ENCODE results near the gene SCYGR5. TPM values are rescaled to one million over a fixed set of nuclear protein-coding genes. Genes with fewer than 3 reads are reported as not detected.
"Not testable (repeated sequence)": the region's sequence is repeated elsewhere in the genome, so short reads cannot be mapped to it uniquely, and the experiment has no call there.

The SCYGR5 gene, protein sequence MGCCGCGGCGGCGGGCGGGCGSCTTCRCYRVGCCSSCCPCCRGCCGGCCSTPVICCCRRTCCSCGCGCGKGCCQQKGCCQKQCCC
- polyA plus RNA-seq (2013, experiment 1 of 2) = not detected
- not detected for polyA plus RNA-seq (2013, experiment 2 of 2)

DNA sequence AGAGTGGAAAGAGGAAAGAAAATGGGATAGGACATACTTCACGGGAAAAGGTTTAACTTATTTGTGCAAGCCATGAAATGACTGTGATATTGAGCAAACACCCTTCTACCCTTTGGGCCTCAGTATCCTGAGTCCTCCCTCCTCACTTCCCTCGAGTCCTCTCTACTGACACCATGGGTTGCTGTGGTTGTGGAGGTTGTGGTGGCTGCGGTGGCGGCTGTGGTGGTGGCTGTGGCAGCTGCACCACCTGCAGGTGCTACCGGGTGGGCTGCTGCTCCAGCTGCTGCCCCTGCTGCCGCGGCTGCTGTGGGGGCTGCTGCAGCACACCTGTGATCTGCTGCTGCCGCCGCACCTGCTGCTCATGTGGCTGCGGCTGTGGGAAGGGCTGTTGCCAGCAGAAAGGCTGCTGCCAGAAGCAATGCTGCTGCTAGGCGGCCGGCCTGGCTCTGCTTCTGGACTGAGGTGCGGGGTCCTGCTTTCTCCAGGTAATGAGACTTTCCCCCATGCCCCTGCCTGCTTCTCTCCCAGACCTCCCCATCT lies at the start of gene SCYGR5:
Gene SCYGR5 (plus strand): TSS at position 174 of the 540 bp plus-strand sequence. CDS start 0 bp downstream, at position 174.
- not testable (repeated sequence) for H3K4ac ChIP-seq (ENCODE audit: low read depth in 1 of 2, low read length in 2 of 2); H2BK15ac ChIP-seq (ENCODE audit: low read depth, poor library complexity, severe bottlenecking); DNase-seq; H2AFZ ChIP-seq (ENCODE audit: low read depth, low read length); H2BK12ac ChIP-seq (ENCODE audit: low read length in 2 of 2); H4K8ac ChIP-seq (ENCODE audit: low read length); H2AK5ac ChIP-seq (ENCODE audit: low read length, severe bottlenecking); H3K4me2 ChIP-seq (ENCODE audit: low read length, poor library complexity, severe bottlenecking); H3K9ac ChIP-seq (ENCODE audit: low read length); H2BK120ac ChIP-seq (ENCODE audit: low read depth, low read length); H3K4me3 ChIP-seq (ENCODE audit: insufficient read depth in 1 of 2, low read depth in 1 of 2, low read length in 2 of 2); H3K27ac ChIP-seq (ENCODE audit: low read length, poor library complexity, severe bottlenecking); H3K14ac ChIP-seq (ENCODE audit: low read length in 2 of 2); H3K9me3 ChIP-seq (ENCODE audit: control insufficient read depth, low read length); H3K18ac ChIP-seq (ENCODE audit: low read depth in 1 of 2, low read length in 2 of 2); H4K91ac ChIP-seq (ENCODE audit: low read length); H3K27me3 ChIP-seq (ENCODE audit: control insufficient read depth in 1 of 2, insufficient read depth in 1 of 2, low read length in 2 of 2); H3K36me3 ChIP-seq (ENCODE audit: control insufficient read depth in 1 of 2, insufficient read depth in 2 of 2, low read depth in 1 of 2, low read length in 2 of 2); H3K79me1 ChIP-seq (replicated peaks; ENCODE audit: low read length, poor library complexity, severe bottlenecking); H3K23ac ChIP-seq (ENCODE audit: low read length in 2 of 2); H2BK5ac ChIP-seq (ENCODE audit: low read depth, low read length, poor library complexity, severe bottlenecking); H3K4me1 ChIP-seq (ENCODE audit: control insufficient read depth, insufficient read depth, low read depth, low read length)
- 97% methylated on average over 9 of the region's 13 CpGs for WGBS

DNA sequence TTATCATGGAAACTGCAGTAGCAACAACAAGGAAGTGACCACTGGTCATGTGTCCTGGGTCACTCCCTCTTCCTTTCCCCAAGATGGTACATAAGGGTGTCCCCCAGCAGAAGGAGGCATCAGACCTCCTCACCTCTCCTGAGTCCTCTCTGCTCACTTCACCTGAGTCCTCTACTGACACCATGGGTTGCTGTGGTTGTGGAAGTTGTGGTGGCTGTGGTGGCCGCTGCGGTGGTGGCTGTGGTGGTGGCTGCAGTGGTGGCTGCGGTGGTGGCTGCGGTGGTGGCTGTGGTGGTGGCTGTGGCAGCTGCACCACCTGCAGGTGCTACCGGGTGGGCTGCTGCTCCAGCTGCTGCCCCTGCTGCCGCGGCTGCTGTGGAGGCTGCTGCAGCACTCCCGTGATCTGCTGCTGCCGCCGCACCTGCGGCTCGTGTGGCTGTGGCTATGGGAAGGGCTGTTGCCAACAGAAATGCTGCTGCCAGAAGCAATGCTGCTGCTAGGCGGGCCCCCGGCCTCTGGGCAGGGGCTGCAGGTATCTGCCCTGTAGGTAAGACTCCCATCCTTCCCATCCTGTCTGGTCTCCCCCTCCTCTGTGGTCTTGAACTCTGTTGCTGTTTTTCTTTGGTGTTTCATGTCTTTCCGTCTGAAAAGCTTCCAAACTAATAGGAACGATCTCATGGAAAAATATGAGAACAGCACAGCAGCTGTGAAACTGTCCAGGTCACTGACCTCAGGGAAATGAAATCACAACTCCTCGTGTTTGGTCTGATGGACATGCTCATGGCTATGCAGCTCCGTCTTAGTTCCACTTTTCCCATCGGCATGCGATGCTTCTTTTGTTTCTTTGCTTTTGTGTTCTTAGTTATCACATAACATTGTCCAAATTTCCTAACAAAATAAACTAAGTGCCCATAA lies 49.0 kb upstream of the SCYGR5 start, which contains the start of gene SCYGR4:
Gene SCYGR4 (plus strand): TSS at position 183 of the 915 bp plus-strand sequence. CDS start 0 bp downstream, at position 183.
- DNase-seq = no peak
- H3K23ac ChIP-seq (ENCODE audit: low read length in 2 of 2) = no peak within 1 kb of the TSS
- no peak within 1 kb of the TSS for H2BK120ac ChIP-seq (ENCODE audit: low read depth, low read length)

DNA sequence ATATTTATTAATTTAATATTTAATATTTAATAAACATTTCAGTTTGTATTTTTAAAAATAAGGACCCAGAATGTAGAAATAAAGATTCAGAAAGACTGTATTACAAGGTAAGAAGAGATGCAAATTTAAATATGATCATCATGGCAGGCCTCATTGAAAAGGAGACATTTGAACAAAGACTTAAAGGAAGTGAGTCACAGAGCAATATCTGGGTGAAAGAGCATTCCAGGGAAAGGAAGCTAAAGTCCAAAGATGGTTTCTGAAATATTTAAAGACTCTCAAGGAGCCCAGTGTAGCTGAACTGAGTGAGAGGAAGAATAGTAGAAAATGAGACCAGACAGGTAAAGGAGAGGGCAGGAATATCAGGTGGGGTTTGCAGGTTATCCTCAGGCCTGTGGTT lies 43.4 kb upstream of the SCYGR5 start:
- Histone ChIP-seq H3K9me3 (ENCODE audit: control insufficient read depth, low read length) (peaks cover 8% of the 10 kb centered on the region), H2BK15ac (ENCODE audit: low read depth, poor library complexity, severe bottlenecking) (no peak overlapping the region), H2BK12ac (ENCODE audit: low read length in 2 of 2) (no peak overlapping the region), H3K4me2 (ENCODE audit: low read length, poor library complexity, severe bottlenecking) (no peak overlapping the region), H2BK5ac (ENCODE audit: low read depth, low read length, poor library complexity, severe bottlenecking) (no peak overlapping the region), H3K27me3 (ENCODE audit: control insufficient read depth in 1 of 2, insufficient read depth in 1 of 2, low read length in 2 of 2) (no peaks in the 10 kb centered on the region), H3K9ac (ENCODE audit: low read length) (peak overlapping the region; percentile 24), H3K4me1 (ENCODE audit: control insufficient read depth, insufficient read depth, low read depth, low read length) (no peaks in the 10 kb centered on the region), H3K14ac (ENCODE audit: low read length in 2 of 2) (no peak overlapping the region), H3K23ac (ENCODE audit: low read length in 2 of 2) (no peak overlapping the region), H3K79me1 (replicated peaks; ENCODE audit: low read length, poor library complexity, severe bottlenecking) (no peaks in the 10 kb centered on the region), H3K4me3 (ENCODE audit: insufficient read depth in 1 of 2, low read depth in 1 of 2, low read length in 2 of 2) (no peak overlapping the region), H4K8ac (ENCODE audit: low read length) (no peak overlapping the region), H3K18ac (ENCODE audit: low read depth in 1 of 2, low read length in 2 of 2) (no peak overlapping the region), H3K27ac (ENCODE audit: low read length, poor library complexity, severe bottlenecking) (no peak overlapping the region), H2BK120ac (ENCODE audit: low read depth, low read length) (no peak overlapping the region), H3K4ac (ENCODE audit: low read depth in 1 of 2, low read length in 2 of 2) (no peak overlapping the region), H3K36me3 (ENCODE audit: control insufficient read depth in 1 of 2, insufficient read depth in 2 of 2, low read depth in 1 of 2, low read length in 2 of 2) (no peaks in the 10 kb centered on the region), H2AK5ac (ENCODE audit: low read length, severe bottlenecking) (no peak overlapping the region), H4K91ac (ENCODE audit: low read length) (no peak overlapping the region), H2AFZ (ENCODE audit: low read depth, low read length) (no peak overlapping the region)
- peak; percentile 52 for DNase-seq

More for the DNA sequence above, 49.0 kb upstream of the SCYGR5 start, which contains the start of gene SCYGR4:
- H2BK5ac ChIP-seq (ENCODE audit: low read depth, low read length, poor library complexity, severe bottlenecking) = no peak within 1 kb of the TSS
- 90% methylated on average over 20 of the region's 20 CpGs for WGBS
- peaks cover 0 to 6% of the 10 kb centered on the region in 2 experiments for H3K27me3 ChIP-seq (ENCODE audit: control insufficient read depth in 1 of 2, insufficient read depth in 1 of 2, low read length in 2 of 2)
- no peak within 1 kb of the TSS for H2AK5ac ChIP-seq (ENCODE audit: low read length, severe bottlenecking)
- no peaks in the 10 kb centered on the region for H3K79me1 ChIP-seq (replicated peaks; ENCODE audit: low read length, poor library complexity, severe bottlenecking)
- H3K4me1 ChIP-seq (ENCODE audit: control insufficient read depth, insufficient read depth, low read depth, low read length) = peaks cover 2% of the 10 kb centered on the region
- no peak within 1 kb of the TSS for H3K4me2 ChIP-seq (ENCODE audit: low read length, poor library complexity, severe bottlenecking)
- no peak within 1 kb of the TSS for H4K8ac ChIP-seq (ENCODE audit: low read length)
- H3K36me3 ChIP-seq (ENCODE audit: control insufficient read depth in 1 of 2, insufficient read depth in 2 of 2, low read depth in 1 of 2, low read length in 2 of 2) = no peaks in the 10 kb centered on the region
- peak within 1 kb of the TSS; percentile 17 for H3K9ac ChIP-seq (ENCODE audit: low read length)
- no peak within 1 kb of the TSS for H3K4ac ChIP-seq (ENCODE audit: low read depth in 1 of 2, low read length in 2 of 2)
- H3K27ac ChIP-seq (ENCODE audit: low read length, poor library complexity, severe bottlenecking) = no peak within 1 kb of the TSS
- H4K91ac ChIP-seq (ENCODE audit: low read length) = no peak within 1 kb of the TSS
- H2BK12ac ChIP-seq (ENCODE audit: low read length in 2 of 2) = no peak within 1 kb of the TSS
- H3K9me3 ChIP-seq (ENCODE audit: control insufficient read depth, low read length) = peaks cover 4% of the 10 kb centered on the region
- H3K4me3 ChIP-seq (ENCODE audit: insufficient read depth in 1 of 2, low read depth in 1 of 2, low read length in 2 of 2) = peak within 1 kb of the TSS in 1 of 2 experiments; percentile 63
- no peak within 1 kb of the TSS for H2AFZ ChIP-seq (ENCODE audit: low read depth, low read length)
- no peak within 1 kb of the TSS for H3K14ac ChIP-seq (ENCODE audit: low read length in 2 of 2)
- no peak within 1 kb of the TSS for H2BK15ac ChIP-seq (ENCODE audit: low read depth, poor library complexity, severe bottlenecking)
- H3K18ac ChIP-seq (ENCODE audit: low read depth in 1 of 2, low read length in 2 of 2) = no peak within 1 kb of the TSS

DNA sequence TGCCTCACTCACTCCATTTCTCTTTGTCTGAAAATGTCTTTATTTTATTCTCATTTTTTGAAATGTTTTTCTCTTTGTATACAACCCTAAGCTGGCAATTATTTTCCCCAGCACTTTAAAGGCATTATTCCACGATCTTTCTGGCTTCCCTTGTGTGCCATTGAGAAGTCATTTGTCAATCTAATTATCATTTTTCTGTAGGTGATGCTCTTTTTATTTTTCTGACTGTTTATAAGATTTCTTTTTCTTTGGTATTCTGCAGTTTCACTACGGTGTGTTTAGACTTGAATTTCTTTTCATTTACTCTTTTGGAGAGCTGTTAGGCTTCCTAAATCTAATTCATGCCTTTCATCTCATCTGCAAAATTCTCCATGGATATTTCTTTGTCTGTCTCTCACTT lies 41.2 kb upstream of the SCYGR5 start:
- no peak overlapping the region for H4K8ac ChIP-seq (ENCODE audit: low read length)
- no peak overlapping the region for H2AFZ ChIP-seq (ENCODE audit: low read depth, low read length)
- H2AK5ac ChIP-seq (ENCODE audit: low read length, severe bottlenecking) = no peak overlapping the region
- H4K91ac ChIP-seq (ENCODE audit: low read length) = no peak overlapping the region
- H3K18ac ChIP-seq (ENCODE audit: low read depth in 1 of 2, low read length in 2 of 2) = no peak overlapping the region
- no peak overlapping the region for H2BK12ac ChIP-seq (ENCODE audit: low read length in 2 of 2)
- DNase-seq = no peak
- H3K14ac ChIP-seq (ENCODE audit: low read length in 2 of 2) = no peak overlapping the region
- 100% methylated on average over 1 of the region's 2 CpGs for WGBS
- no peak overlapping the region for H3K23ac ChIP-seq (ENCODE audit: low read length in 2 of 2)
- H3K36me3 ChIP-seq (ENCODE audit: control insufficient read depth in 1 of 2, insufficient read depth in 2 of 2, low read depth in 1 of 2, low read length in 2 of 2) = no peaks in the 10 kb centered on the region
- no peaks in the 10 kb centered on the region for H3K79me1 ChIP-seq (replicated peaks; ENCODE audit: low read length, poor library complexity, severe bottlenecking)
- no peaks in the 10 kb centered on the region for H3K27me3 ChIP-seq (ENCODE audit: control insufficient read depth in 1 of 2, insufficient read depth in 1 of 2, low read length in 2 of 2)
- H3K4me2 ChIP-seq (ENCODE audit: low read length, poor library complexity, severe bottlenecking) = no peak overlapping the region
- no peaks in the 10 kb centered on the region for H3K4me1 ChIP-seq (ENCODE audit: control insufficient read depth, insufficient read depth, low read depth, low read length)
- peaks cover 8% of the 10 kb centered on the region for H3K9me3 ChIP-seq (ENCODE audit: control insufficient read depth, low read length)
- no peak overlapping the region for H3K9ac ChIP-seq (ENCODE audit: low read length)
- no peak overlapping the region for H3K4ac ChIP-seq (ENCODE audit: low read depth in 1 of 2, low read length in 2 of 2)
- H2BK15ac ChIP-seq (ENCODE audit: low read depth, poor library complexity, severe bottlenecking) = no peak overlapping the region
- no peak overlapping the region for H3K4me3 ChIP-seq (ENCODE audit: insufficient read depth in 1 of 2, low read depth in 1 of 2, low read length in 2 of 2)
- H2BK5ac ChIP-seq (ENCODE audit: low read depth, low read length, poor library complexity, severe bottlenecking) = no peak overlapping the region
- no peak overlapping the region for H2BK120ac ChIP-seq (ENCODE audit: low read depth, low read length)
- no peak overlapping the region for H3K27ac ChIP-seq (ENCODE audit: low read length, poor library complexity, severe bottlenecking)

Measured in mesenchymal stem cell (in vitro differentiated cells and primary cell).